ENCODE measurements around the gene FAAP100.
A peak's percentile ranks its signal among the peaks of the same experiment; 100 is the strongest.

The FAAP100 gene

DNA sequence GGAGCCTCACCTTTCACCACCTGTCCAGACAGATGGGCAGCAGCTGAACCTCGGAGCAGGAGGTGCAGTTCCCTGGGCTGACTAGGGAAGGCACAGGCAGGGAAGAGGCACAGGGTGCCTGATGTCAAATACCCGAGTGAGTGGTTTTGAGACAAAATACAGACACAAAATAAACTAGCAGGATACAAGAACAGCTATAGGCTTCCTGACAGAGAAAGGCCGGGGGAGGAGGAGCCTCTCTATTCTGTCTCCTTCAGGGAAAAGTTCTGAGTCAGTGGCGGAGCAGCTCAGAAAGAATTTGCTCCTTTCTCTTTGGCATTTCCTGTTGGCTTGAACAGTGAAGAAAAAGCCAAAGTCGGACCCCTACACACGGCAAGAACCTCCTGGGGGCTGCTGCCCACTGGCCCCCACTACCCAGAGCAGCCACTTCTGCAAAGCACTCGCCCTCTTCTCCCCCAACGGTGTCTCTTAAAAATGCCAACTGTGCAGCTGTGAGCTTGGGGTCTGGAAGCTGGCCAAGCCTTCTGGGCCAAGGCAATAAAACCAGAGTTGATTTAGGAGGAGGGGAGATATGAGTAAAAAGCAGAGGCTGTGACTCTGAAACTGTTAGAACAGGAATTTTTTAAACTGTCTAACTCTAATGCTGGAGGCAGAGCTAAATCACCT lies 14.4 kb upstream of the FAAP100 start:
- Histone ChIP-seq H3K79me2 (ENCODE audit: insufficient read depth, low read length) (no peaks in the 10 kb centered on the region), H3K4me1 (ENCODE audit: insufficient read depth, low read length, poor library complexity, severe bottlenecking) (peaks cover 28% of the 10 kb centered on the region), H3K36me3 (ENCODE audit: insufficient read depth, low read length) (peaks cover 80% of the 10 kb centered on the region; the same call in 1 of the 2 replicates), H3K4me2 (ENCODE audit: low read depth, low read length, poor library complexity, severe bottlenecking) (peak overlapping the region; percentile 60), H3K9ac (ENCODE audit: low read depth, low read length, poor library complexity, severe bottlenecking) (peak overlapping the region; percentile 58), H3F3A (ENCODE audit: low read depth) (peaks cover 14% of the 10 kb centered on the region), H2AFZ (ENCODE audit: low read length) (no peak overlapping the region), H3K4me3 (ENCODE audit: low read length, poor library complexity, severe bottlenecking) (peak overlapping the region; percentile 53), H4K20me1 (ENCODE audit: insufficient read depth, low read length, poor library complexity, severe bottlenecking) (no peaks in the 10 kb centered on the region), H3K9me3 (ENCODE audit: insufficient read depth, low read depth, low read length) (no peaks in the 10 kb centered on the region), H3K9me2 (replicated peaks; ENCODE audit: low read depth, low read length) (no peaks in the 10 kb centered on the region), H3K27me3 (ENCODE audit: insufficient read depth, low read length, poor library complexity, severe bottlenecking) (no peaks in the 10 kb centered on the region)
- no peak for TF ChIP-seq EZH2phosphoT487 (IDR thresholded peaks at IDR 0.05; ENCODE audit: borderline replicate concordance)

DNA sequence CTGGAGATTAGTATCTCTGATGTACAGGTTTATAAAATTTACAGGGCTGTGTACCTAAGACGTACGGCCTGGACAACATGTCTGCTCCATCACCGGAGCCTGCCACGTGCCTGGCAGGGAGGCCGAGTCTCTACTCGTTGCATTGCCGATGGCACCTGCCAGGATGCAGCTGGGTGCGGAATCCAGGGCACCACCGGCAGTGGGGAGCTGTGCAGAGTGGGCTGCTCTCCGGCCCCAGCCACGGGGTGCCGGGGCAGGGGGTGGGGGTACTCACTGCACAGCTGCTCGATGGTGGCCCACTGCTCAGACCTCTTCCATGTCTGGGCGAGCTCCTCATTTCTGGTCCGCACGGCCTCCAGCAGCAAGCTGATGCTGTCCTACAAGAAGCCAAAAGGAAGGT lies 13.1 kb upstream of the FAAP100 start:
- Histone ChIP-seq H3K4me3 (ENCODE audit: low read length, poor library complexity, severe bottlenecking) (no peak overlapping the region), H3K36me3 (ENCODE audit: insufficient read depth, low read length) (peaks cover 79% of the 10 kb centered on the region; the same call in 1 of the 2 replicates), H3F3A (ENCODE audit: low read depth) (peaks cover 14% of the 10 kb centered on the region), H3K79me2 (ENCODE audit: insufficient read depth, low read length) (no peaks in the 10 kb centered on the region), H3K27me3 (ENCODE audit: insufficient read depth, low read length, poor library complexity, severe bottlenecking) (no peaks in the 10 kb centered on the region), H4K20me1 (ENCODE audit: insufficient read depth, low read length, poor library complexity, severe bottlenecking) (no peaks in the 10 kb centered on the region), H3K4me2 (ENCODE audit: low read depth, low read length, poor library complexity, severe bottlenecking) (no peak overlapping the region), H2AFZ (ENCODE audit: low read length) (no peak overlapping the region), H3K9me2 (replicated peaks; ENCODE audit: low read depth, low read length) (no peaks in the 10 kb centered on the region), H3K9me3 (ENCODE audit: insufficient read depth, low read depth, low read length) (no peaks in the 10 kb centered on the region), H3K4me1 (ENCODE audit: insufficient read depth, low read length, poor library complexity, severe bottlenecking) (peaks cover 28% of the 10 kb centered on the region), H3K9ac (ENCODE audit: low read depth, low read length, poor library complexity, severe bottlenecking) (no peak overlapping the region)
- TF ChIP-seq EZH2phosphoT487 (IDR thresholded peaks at IDR 0.05; ENCODE audit: borderline replicate concordance), result no peak
- no peak for TF ChIP-seq CTCF (conservative IDR thresholded peaks at IDR 0.05; ENCODE audit: low read length)

- peaks cover 74% of the 10 kb centered on the region; the same call in 1 of the 2 replicates for H3K36me3 ChIP-seq (ENCODE audit: insufficient read depth, low read length)
- H3K9me2 ChIP-seq (replicated peaks; ENCODE audit: low read depth, low read length), result no peaks in the 10 kb centered on the region
- no peak overlapping the region for H3K9ac ChIP-seq (ENCODE audit: low read depth, low read length, poor library complexity, severe bottlenecking)
- H3K4me2 ChIP-seq (ENCODE audit: low read depth, low read length, poor library complexity, severe bottlenecking), result no peak overlapping the region
- peaks cover 28% of the 10 kb centered on the region for H3K4me1 ChIP-seq (ENCODE audit: insufficient read depth, low read length, poor library complexity, severe bottlenecking)
- H3K4me3 ChIP-seq (ENCODE audit: low read length, poor library complexity, severe bottlenecking), result no peak overlapping the region
- H3K9me3 ChIP-seq (ENCODE audit: insufficient read depth, low read depth, low read length), result no peaks in the 10 kb centered on the region
- H3K27me3 ChIP-seq (ENCODE audit: insufficient read depth, low read length, poor library complexity, severe bottlenecking), result no peaks in the 10 kb centered on the region
- TF ChIP-seq EZH2phosphoT487 (IDR thresholded peaks at IDR 0.05; ENCODE audit: borderline replicate concordance), result no peak
- no peak for TF ChIP-seq CTCF (conservative IDR thresholded peaks at IDR 0.05; ENCODE audit: low read length)
- no peaks in the 10 kb centered on the region for H3K79me2 ChIP-seq (ENCODE audit: insufficient read depth, low read length)
- H4K20me1 ChIP-seq (ENCODE audit: insufficient read depth, low read length, poor library complexity, severe bottlenecking), result no peaks in the 10 kb centered on the region
- peaks cover 14% of the 10 kb centered on the region for H3F3A ChIP-seq (ENCODE audit: low read depth)
- H2AFZ ChIP-seq (ENCODE audit: low read length), result no peak overlapping the region
Measured at GRCh38 chr17:81564778-81565177, 12.6 kb upstream of the FAAP100 start.

All from Loucy (cell line).